Naive thymus-derived CD4-positive, alpha-beta T cell (primary cell): ENCODE results near the gene ANO9. TPM values are rescaled to one million over a fixed set of nuclear protein-coding genes. Genes with fewer than 3 reads are reported as not detected.

ENCODE experiments used
- ATAC-seq: fragments of 150-1000 bp; cut with Tn5 transposase; 2 replicates; pipeline ENCODE4 v1.10.0; 2021; ENCODE audit warnings: mild to moderate bottlenecking, moderate library complexity
- CTCF ChIA-PET: fragments of 350-600 bp; sonication (Branson Sonifier 250); formaldehyde crosslinking; loops from one replicate; lab custom pipeline; 2021; ENCODE audit warnings: antibody characterized with exemption; lab: Charles Lee
- POLR2A ChIA-PET: fragments of 350-600 bp; sonication (Branson Sonifier 250); formaldehyde crosslinking; loops from one replicate; lab custom pipeline; 2021; ENCODE audit warnings: antibody characterized with exemption, inconsistent platforms; lab: Charles Lee
- DNase-seq, 9 donors: peaks; one replicate each; pipeline versions ENCODE4 v3.0.0 to v3.0.0-alpha.2; 2020 to 2022; ENCODE audit warnings: mixed read lengths in 1 of 9
- H3K27ac ChIP-seq: one replicate; pipeline ENCODE4 v1.7.0; 2013; ENCODE audit warnings: mild to moderate bottlenecking, low read depth, low read length, moderate library complexity
- H3K27me3 ChIP-seq, 2 donors: one replicate each; pipeline ENCODE4 v1.7.0; 2013; ENCODE audit warnings: low read length in 2 of 2, mild to moderate bottlenecking in 2 of 2, moderate library complexity in 2 of 2; ENCODE audit not compliant: control insufficient read depth in 2 of 2, insufficient read depth in 2 of 2
- H3K36me3 ChIP-seq, 3 experiments: 1 replicate in 2 of 3; 2 replicates in 1 of 3; pipeline ENCODE4 v1.7.0; 2013; ENCODE audit warnings: low read length in 3 of 3, mild to moderate bottlenecking in 3 of 3, moderate library complexity in 1 of 3; ENCODE audit not compliant: insufficient read depth in 3 of 3, control insufficient read depth in 2 of 3
- H3K4me1 ChIP-seq, 2 donors: one replicate each; pipeline ENCODE4 v1.7.0; 2013; ENCODE audit warnings: low read length in 2 of 2, mild to moderate bottlenecking in 2 of 2, moderate library complexity in 1 of 2; ENCODE audit not compliant: control insufficient read depth in 2 of 2, insufficient read depth in 2 of 2
- H3K4me3 ChIP-seq: 2 replicates; pipeline ENCODE4 v1.7.0; 2013; ENCODE audit warnings: mild to moderate bottlenecking, low read length
- H3K9me3 ChIP-seq, 3 experiments: 1 replicate in 2 of 3; 2 replicates in 1 of 3; pipeline ENCODE4 v1.7.0; 2013; ENCODE audit warnings: low read length in 3 of 3; ENCODE audit not compliant: control insufficient read depth in 2 of 3
- H3K27ac Mint-ChIP-seq, 9 donors: one replicate each; pipeline ENCODE4 v1.8.0; 2020 to 2022; ENCODE audit warnings: mixed read lengths in 9 of 9, mild to moderate bottlenecking in 8 of 9, moderate library complexity in 5 of 9, inconsistent platforms in 2 of 9
- H3K27me3 Mint-ChIP-seq, 5 donors: one replicate each; pipeline ENCODE4 v1.8.0; 2021 to 2022; ENCODE audit warnings: mixed read lengths in 5 of 5, mild to moderate bottlenecking in 1 of 5
- H3K36me3 Mint-ChIP-seq, 5 donors: one replicate each; pipeline ENCODE4 v1.8.0; 2020 to 2022; ENCODE audit warnings: mixed read lengths in 5 of 5, mild to moderate bottlenecking in 3 of 5, inconsistent platforms in 1 of 5
- H3K4me1 Mint-ChIP-seq, 7 donors: one replicate each; pipeline ENCODE4 v1.8.0; 2020 to 2022; ENCODE audit warnings: mixed read lengths in 7 of 7, mild to moderate bottlenecking in 3 of 7, inconsistent platforms in 1 of 7
- H3K4me3 Mint-ChIP-seq, 10 donors: one replicate each; pipeline ENCODE4 v1.8.0; 2020 to 2022; ENCODE audit warnings: mild to moderate bottlenecking in 10 of 10, mixed read lengths in 10 of 10, moderate library complexity in 6 of 10, inconsistent platforms in 2 of 10
- H3K9me3 Mint-ChIP-seq, 11 donors: one replicate each; pipeline ENCODE4 v1.8.0; 2020 to 2022; ENCODE audit warnings: mixed read lengths in 11 of 11, mild to moderate bottlenecking in 4 of 11, inconsistent platforms in 1 of 11, moderate library complexity in 1 of 11
- intact Hi-C, 2 donors: fragments of 100-400 bp; cut with micrococcal nuclease; formaldehyde crosslinking; loops; one replicate each; pipeline ENCODE4 v1.15.1; 2023
- polyA plus RNA-seq, 2 donors: library from polyadenylated mRNA; unstranded; fragments of 300-500 nt; fragmentation: Illumina TruSeq; gene quantifications; one replicate each; pipeline ENCODE4 v1.2.3, GENCODE V29; 2021
- total RNA-seq, 6 experiments: library from RNA in 5 of 6; stranded (reverse) in 5 of 6; gene quantifications; 1 replicate in 5 of 6; 2 replicates in 1 of 6; pipeline ENCODE4 v1.2.3 and lab custom pipeline; 2021 to 2026

The ANO9 gene
- total and polyA plus RNA-seq, 7 experiments from 2014 or later, result 9.0 to 107 (median 92.2) TPM

- no peak overlapping the region for H3K27ac ChIP-seq
- no peak overlapping the region for H3K4me3 Mint-ChIP-seq
- no peaks in the 10 kb centered on the region for H3K4me1 ChIP-seq
- H3K27me3 ChIP-seq, result no peaks in the 10 kb centered on the region
- H3K27ac Mint-ChIP-seq, result no peak overlapping the region
- peaks cover 0 to 8% (median 4%) of the 10 kb centered on the region in 7 donors for H3K4me1 Mint-ChIP-seq
- H3K9me3 Mint-ChIP-seq, result no peaks in the 10 kb centered on the region
- intact Hi-C loops, result no loop called here
- ChIA-PET POLR2A (no interaction called here), CTCF (no interaction called here)
- no peaks in the 10 kb centered on the region for H3K9me3 ChIP-seq
- no peak overlapping the region for H3K4me3 ChIP-seq
- DNase-seq (no peak), ATAC-seq (no peak)
- H3K36me3 Mint-ChIP-seq, result no peaks in the 10 kb centered on the region
- peaks cover 0 to 10% (median 5%) of the 10 kb centered on the region in 5 donors for H3K27me3 Mint-ChIP-seq
- no peaks in the 10 kb centered on the region for H3K36me3 ChIP-seq
Measured at GRCh38 chr11:380095-380480, 61.7 kb downstream of the ANO9 start.

GRCh38 chr11:379205-380094 is 62.4 kb downstream of the ANO9 start:
- H3K4me1 Mint-ChIP-seq, result peaks cover 0 to 8% (median 4%) of the 10 kb centered on the region in 7 donors
- ATAC-seq (no peak), DNase-seq (no peak)
- POLR2A ChIA-PET, result no interaction called here
- Histone ChIP-seq H3K36me3 (no peaks in the 10 kb centered on the region), H3K27me3 (no peaks in the 10 kb centered on the region), H3K4me3 (no peak overlapping the region), H3K9me3 (no peaks in the 10 kb centered on the region), H3K4me1 (no peaks in the 10 kb centered on the region), H3K27ac (no peak overlapping the region)
- intact Hi-C loops, result no loop called here
- no peak overlapping the region for H3K27ac Mint-ChIP-seq
- H3K36me3 Mint-ChIP-seq, result no peaks in the 10 kb centered on the region
- no peak overlapping the region for H3K4me3 Mint-ChIP-seq
- no peaks in the 10 kb centered on the region for H3K9me3 Mint-ChIP-seq
- CTCF ChIA-PET, result no interaction called here
- H3K27me3 Mint-ChIP-seq, result peaks cover 0 to 10% (median 5%) of the 10 kb centered on the region in 5 donors

GRCh38 chr11:377883-378500 is 63.8 kb downstream of the ANO9 start:
- peaks cover 0 to 10% (median 5%) of the 10 kb centered on the region in 5 donors for H3K27me3 Mint-ChIP-seq
- Histone ChIP-seq H3K4me1 (no peaks in the 10 kb centered on the region), H3K9me3 (no peaks in the 10 kb centered on the region), H3K4me3 (no peak overlapping the region), H3K27me3 (no peaks in the 10 kb centered on the region), H3K36me3 (no peaks in the 10 kb centered on the region), H3K27ac (no peak overlapping the region)
- peak overlapping the region in 2 of 9 donors; percentile 40 to 72 for H3K27ac Mint-ChIP-seq
- CTCF ChIA-PET, result no interaction called here
- intact Hi-C loops, result no loop called here
- POLR2A ChIA-PET, result no interaction called here
- ATAC-seq (no peak), DNase-seq (no peak)
- peak overlapping the region in 1 of 10 donors; percentile 24 for H3K4me3 Mint-ChIP-seq
- peaks cover 0 to 6% (median 0%) of the 10 kb centered on the region in 11 donors for H3K9me3 Mint-ChIP-seq
- peaks cover 0 to 8% (median 4%) of the 10 kb centered on the region in 7 donors for H3K4me1 Mint-ChIP-seq
- peaks cover 0 to 5% (median 0%) of the 10 kb centered on the region in 5 donors for H3K36me3 Mint-ChIP-seq

- Histone ChIP-seq H3K4me3 (no peak overlapping the region), H3K4me1 (no peaks in the 10 kb centered on the region), H3K27me3 (no peaks in the 10 kb centered on the region), H3K36me3 (no peaks in the 10 kb centered on the region), H3K27ac (no peak overlapping the region), H3K9me3 (no peaks in the 10 kb centered on the region)
- intact Hi-C loops, result no loop called here
- H3K27ac Mint-ChIP-seq, result no peak overlapping the region
- H3K36me3 Mint-ChIP-seq, result peaks cover 0 to 5% (median 0%) of the 10 kb centered on the region in 5 donors
- no peak overlapping the region for H3K4me3 Mint-ChIP-seq
- ATAC-seq, result no peak
- POLR2A ChIA-PET, result no interaction called here
- H3K27me3 Mint-ChIP-seq, result peaks cover 0 to 10% (median 4%) of the 10 kb centered on the region in 5 donors
- CTCF ChIA-PET, result no interaction called here
- H3K9me3 Mint-ChIP-seq, result peaks cover 0 to 6% (median 0%) of the 10 kb centered on the region in 11 donors
- DNase-seq, result no peak
- H3K4me1 Mint-ChIP-seq, result peaks cover 0 to 9% (median 4%) of the 10 kb centered on the region in 7 donors
Measured at GRCh38 chr11:377174-377865, 64.5 kb downstream of the ANO9 start.

GRCh38 chr11:376531-377173 is 65.2 kb downstream of the ANO9 start:
- no peak overlapping the region for H3K27ac ChIP-seq
- no peaks in the 10 kb centered on the region for H3K4me1 ChIP-seq
- H3K36me3 ChIP-seq, result no peaks in the 10 kb centered on the region
- Mint-ChIP-seq H3K27ac (no peak overlapping the region), H3K4me3 (no peak overlapping the region), H3K4me1 (peaks cover 0 to 6% (median 0%) of the 10 kb centered on the region in 7 donors), H3K9me3 (peaks cover 0 to 6% (median 0%) of the 10 kb centered on the region in 11 donors), H3K27me3 (peaks cover 0 to 10% (median 0%) of the 10 kb centered on the region in 5 donors), H3K36me3 (peaks cover 0 to 5% (median 0%) of the 10 kb centered on the region in 5 donors)
- H3K9me3 ChIP-seq, result no peaks in the 10 kb centered on the region
- POLR2A ChIA-PET, result no interaction called here
- DNase-seq, result no peak
- intact Hi-C loops, result no loop called here
- ATAC-seq, result peak; percentile 2
- no peak overlapping the region for H3K4me3 ChIP-seq
- CTCF ChIA-PET, result no interaction called here
- H3K27me3 ChIP-seq, result no peaks in the 10 kb centered on the region
